ENCODE results near the gene ZBTB43.
"Not testable (repeated sequence)": the region's sequence is repeated elsewhere in the genome, so short reads cannot be mapped to it uniquely, and the experiment has no call there.

Gene ZBTB43

DNA sequence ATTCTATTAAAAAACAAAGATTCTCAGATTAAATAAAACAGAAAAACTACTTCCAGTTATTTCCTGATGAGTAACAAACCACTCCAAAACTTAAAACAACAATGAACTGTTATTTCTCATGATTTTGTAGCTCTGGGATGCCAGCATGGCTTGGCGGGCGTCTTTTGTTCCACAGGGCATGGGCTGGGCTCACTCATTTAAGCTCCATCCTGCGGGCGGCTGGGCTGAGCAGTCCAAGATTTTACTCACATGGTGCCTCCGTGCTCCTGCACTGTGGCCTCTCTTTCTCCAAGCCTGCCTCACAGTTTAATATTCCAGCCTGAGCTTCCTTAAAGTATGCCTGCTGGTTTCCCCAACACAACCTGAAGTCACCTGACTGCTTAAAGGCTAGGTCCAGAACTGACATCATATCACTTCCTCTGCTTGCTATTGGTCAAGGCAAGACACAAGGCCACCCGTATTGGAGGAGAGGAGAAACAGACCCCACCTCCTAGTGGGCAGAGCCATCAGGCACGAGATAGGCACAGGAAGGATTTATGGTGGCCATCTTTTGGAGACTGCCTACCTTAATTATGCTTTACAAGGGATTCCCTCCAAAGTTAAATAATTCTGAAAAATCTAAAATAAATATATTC lies 41.6 kb upstream of the ZBTB43 start:
- H3K27ac ChIP-seq = no peak overlapping the region
- TF ChIP-seq, protein P1, sequence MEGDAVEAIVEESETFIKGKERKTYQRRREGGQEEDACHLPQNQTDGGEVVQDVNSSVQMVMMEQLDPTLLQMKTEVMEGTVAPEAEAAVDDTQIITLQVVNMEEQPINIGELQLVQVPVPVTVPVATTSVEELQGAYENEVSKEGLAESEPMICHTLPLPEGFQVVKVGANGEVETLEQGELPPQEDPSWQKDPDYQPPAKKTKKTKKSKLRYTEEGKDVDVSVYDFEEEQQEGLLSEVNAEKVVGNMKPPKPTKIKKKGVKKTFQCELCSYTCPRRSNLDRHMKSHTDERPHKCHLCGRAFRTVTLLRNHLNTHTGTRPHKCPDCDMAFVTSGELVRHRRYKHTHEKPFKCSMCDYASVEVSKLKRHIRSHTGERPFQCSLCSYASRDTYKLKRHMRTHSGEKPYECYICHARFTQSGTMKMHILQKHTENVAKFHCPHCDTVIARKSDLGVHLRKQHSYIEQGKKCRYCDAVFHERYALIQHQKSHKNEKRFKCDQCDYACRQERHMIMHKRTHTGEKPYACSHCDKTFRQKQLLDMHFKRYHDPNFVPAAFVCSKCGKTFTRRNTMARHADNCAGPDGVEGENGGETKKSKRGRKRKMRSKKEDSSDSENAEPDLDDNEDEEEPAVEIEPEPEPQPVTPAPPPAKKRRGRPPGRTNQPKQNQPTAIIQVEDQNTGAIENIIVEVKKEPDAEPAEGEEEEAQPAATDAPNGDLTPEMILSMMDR (IDR thresholded peaks at IDR 0.05) = no peak
- TF ChIP-seq ZFX (IDR thresholded peaks at IDR 0.05; ENCODE audit: borderline replicate concordance) = no peak

DNA sequence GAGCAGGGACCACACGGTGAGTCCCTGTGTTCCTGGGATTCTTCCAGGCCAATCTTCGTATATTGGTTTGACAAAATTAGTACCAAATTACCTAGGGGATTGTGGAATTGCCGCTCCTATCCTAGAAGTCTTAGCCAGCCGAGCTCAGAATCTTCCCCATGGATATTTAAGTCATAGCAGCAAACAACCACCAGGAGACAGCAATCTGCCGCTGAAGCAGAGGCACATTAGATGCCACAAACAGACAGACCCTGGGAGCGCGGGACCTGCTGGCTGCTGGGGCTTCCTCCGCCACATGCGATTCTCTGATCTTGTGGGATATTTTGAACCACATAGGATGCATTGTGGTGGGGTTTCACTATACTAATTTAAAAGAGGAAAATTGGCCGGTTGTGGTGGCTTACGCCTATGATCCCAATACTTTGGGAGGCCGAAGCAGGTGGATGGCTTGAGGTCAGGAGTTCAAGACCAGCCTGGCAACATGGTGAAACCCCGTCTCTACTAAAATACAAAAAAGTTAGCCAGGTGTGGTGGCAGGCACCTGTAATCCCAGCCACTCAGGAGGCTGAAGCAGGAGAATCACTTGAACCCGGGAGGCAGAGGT lies 31.7 kb upstream of the ZBTB43 start:
- TF ChIP-seq ZFX (IDR thresholded peaks at IDR 0.05; ENCODE audit: borderline replicate concordance) = no peak
- TF ChIP-seq, protein P1 (IDR thresholded peaks at IDR 0.05) = peak; percentile 76
- H3K27ac ChIP-seq = no peak overlapping the region

DNA sequence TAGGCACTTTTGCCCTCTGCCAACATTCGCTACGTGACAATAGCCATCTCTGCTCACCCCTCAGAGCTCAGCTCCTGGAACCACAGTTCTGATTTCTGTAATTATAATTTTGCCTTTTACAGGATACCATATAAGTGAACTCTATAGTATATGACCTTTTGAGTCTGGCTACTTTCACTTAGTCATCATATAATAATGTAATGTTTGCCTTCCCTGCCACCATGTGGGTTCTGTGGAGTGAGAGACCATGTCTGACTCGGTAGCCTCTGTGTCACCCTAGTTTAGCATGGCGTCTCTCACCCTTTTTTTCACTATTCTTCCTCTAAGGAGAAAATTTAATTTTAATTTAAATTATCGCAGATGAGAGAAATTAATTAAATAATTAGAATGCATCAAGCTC lies 28.9 kb upstream of the ZBTB43 start:
- TF ChIP-seq, protein P1 (IDR thresholded peaks at IDR 0.05) = no peak
- no peak for TF ChIP-seq ZFX (IDR thresholded peaks at IDR 0.05; ENCODE audit: borderline replicate concordance)
- no peak overlapping the region for H3K27ac ChIP-seq

DNA sequence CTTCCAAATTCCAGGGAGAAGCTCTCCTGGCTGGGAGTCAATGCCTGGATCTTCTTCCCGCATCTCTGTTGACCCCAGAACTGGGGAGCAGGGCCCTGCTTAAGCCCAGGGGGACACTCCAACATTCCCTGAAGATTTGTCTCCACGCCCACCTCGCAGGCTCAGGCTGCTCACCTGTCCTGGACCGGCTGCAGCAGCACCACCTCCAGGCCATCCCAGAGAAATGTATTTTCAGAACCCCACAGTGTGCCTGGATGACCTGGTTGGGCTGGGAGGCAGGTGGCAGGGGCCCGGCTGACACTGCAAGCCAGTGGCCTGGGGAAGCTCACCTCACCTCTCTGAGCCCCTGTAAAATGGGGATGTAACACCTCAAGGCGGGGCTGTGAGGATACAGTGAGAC lies 27.1 kb upstream of the ZBTB43 start:
- TF ChIP-seq, protein P1 (IDR thresholded peaks at IDR 0.05) = peak; percentile 64
- TF ChIP-seq ZFX (IDR thresholded peaks at IDR 0.05; ENCODE audit: borderline replicate concordance) = no peak
- no peak overlapping the region for H3K27ac ChIP-seq

DNA sequence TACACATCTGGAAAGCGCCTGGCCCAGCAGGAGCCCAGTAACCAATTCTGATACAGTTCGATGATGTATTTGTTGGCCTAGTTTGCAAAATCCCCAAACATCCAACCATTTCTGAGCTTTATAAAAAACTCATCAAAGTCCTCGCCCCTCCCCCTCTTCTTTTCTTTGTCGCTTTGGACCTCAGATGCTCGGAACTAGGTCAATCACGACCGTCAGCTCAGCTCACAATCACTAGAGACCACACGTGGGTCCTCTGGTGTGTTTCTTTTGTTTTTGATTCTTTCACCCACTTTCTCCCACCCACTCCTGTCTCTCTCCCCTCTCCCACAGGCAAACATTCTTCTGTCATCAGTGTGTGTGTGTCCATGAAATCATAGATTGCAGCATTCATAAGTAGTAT lies 26.7 kb upstream of the ZBTB43 start:
- no peak overlapping the region for H3K27ac ChIP-seq
- TF ChIP-seq ZFX (IDR thresholded peaks at IDR 0.05; ENCODE audit: borderline replicate concordance) = no peak
- TF ChIP-seq, protein P1 (IDR thresholded peaks at IDR 0.05) = no peak

DNA sequence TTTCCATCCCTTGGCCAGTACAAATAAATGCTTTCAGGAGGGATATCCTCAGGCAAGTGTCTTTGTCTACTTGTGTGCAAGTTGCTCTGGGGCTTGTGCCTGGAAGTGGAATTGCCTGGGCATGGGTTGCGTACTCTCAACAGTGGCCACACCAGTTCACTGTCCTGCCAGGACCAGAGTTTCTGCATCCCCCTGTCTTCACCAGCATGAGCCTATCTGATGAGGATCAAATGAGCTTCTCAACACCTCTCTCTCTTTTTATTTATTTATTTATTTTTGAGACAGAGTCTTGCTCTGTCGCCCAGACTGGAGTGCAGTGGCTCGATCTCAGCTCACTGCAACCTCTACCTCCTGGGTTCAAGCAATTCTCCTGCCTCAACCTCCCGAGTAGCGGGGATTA lies 26.1 kb upstream of the ZBTB43 start:
- H3K27ac ChIP-seq = not testable (repeated sequence)

DNA sequence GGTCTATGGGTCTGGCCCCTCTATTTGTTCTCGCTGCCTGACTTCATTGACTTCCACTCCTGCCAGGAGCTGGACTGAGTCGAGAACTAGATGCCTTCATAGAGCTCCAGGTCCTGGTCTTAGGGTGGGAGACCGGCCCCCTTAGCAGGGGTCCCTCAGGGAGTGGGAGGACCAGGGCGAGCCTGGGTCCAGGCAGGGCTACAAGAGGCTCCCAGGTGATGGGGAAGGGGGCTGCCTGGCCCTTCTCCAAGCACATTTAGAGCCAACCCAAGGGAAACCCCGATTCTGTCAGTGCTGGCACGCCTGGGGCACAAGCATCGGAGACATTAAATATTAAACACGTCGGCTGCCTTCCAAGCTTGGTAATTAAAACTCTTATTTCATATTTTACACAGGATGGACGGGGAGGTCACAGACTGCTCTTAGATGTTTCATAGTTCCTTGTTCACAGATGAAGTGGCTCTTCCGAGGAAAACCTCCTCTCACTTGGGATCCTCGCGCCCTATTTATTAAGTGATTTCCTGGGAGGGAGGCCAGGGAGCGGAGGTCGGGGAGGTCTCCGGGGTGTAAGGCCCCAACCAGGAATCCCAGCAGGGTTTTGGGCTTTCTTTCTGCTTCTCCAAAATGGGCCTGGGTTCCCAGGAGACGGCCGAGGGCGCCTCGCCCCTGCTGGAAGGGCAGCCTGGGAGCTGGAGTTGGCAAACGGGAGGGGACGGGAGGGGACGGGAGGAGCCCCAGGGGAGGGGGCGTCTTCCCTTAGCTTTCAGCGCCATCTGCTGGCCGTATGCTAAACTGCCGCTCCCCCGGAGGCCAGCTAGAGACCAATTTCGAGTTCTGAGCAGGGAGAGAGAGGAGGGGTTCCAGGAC lies 23.4 kb upstream of the ZBTB43 start:
- no peak for TF ChIP-seq ZFX (IDR thresholded peaks at IDR 0.05; ENCODE audit: borderline replicate concordance)
- TF ChIP-seq, protein P1 (IDR thresholded peaks at IDR 0.05) = peak; percentile 86
- no peak overlapping the region for H3K27ac ChIP-seq
